ENCODE data around the gene SLC6A4.
"Not testable (repeated sequence)": the region's sequence is repeated elsewhere in the genome, so short reads cannot be mapped to it uniquely, and the experiment has no call there.

Gene SLC6A4

GRCh38 chr17:30218799-30219198 lies 16.7 kb downstream of the SLC6A4 start:
- DNase-seq, result no peak

DNA sequence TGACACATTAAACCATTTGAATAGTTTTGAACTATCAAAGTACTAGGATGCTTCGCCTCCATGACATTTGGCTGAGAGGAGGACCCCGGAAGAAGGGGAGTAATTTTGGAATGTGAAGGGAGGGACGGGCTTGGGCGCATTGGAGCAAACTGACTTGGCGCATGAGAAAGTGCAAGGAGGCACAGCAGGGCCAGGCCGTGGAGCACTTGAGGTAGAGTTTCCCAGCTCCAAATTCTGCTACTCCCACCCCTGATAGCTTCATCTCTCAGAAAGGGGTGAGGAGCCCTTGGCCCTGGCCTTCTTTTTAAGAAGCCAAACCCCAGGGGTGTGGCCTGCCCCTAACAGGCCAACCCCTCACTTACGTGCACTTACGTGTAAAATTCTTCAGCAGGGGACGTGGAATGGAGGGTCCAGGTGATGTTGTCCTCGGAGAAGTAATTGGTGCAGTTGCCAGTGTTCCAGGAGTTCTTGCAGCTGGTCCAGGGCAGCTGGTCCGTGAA lies 17.7 kb downstream of the SLC6A4 start:
- no peak for DNase-seq

GRCh38 chr17:30217054-30217453 lies 18.4 kb downstream of the SLC6A4 start:
- no peak for DNase-seq

DNA sequence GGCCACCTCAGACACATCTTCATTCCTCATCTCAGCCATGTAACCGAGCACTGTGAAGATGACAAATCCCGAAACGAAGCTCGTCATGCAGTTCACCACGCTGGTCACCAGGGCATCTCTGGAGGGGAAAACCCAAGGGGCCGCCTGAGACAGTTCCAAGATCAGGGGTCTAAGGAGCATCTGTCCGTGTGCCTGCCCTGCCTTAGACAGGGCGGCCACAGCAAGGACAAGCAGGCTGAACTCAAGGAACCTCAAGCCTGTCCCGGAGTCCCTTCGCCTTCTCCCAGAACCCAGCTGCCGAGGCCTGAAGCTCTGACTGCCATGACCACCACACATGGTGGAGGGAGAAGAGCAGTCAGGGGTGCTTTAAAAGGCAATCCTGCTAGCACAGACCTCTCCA lies 22.7 kb downstream of the SLC6A4 start:
- DNase-seq, result no peak

DNA sequence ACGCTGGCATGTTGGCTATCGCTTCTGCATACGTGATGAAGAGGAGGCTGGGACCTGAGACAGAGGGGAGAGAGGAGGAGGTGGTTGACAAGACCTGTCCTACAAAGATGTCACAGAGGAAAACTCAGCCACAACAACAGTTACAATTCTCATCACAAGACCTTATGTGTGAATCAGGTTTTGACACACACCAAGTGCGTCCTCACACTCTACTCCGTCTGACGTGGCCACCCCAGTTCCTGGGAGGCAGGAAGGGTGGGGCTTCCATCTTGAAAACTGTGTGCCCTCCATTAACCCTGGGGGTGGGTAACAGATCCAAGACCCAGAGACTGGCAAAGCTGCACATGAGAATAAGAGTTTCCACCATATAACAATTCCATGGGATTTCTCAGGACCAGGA lies 24.1 kb downstream of the SLC6A4 start:
- DNase-seq, result no peak

DNA sequence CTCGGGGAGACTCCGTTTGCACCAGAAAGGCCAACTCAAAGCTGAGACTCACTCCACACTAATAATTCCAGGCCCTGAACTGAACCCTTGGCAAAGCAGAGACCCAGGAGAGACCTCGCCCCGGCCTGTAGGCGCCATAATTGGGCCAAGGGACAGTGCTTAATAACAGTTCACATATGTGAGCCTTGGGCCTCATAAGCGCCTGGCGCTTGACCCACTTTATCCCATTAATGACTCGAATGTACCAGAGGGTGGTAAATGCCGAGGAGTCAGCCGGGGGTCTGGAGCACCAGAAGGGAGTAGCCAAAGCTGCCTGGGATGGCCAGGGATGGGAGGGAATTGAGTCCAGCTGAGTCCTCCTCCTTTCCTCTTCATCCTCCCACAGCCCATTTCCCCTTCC lies 24.6 kb downstream of the SLC6A4 start:
- no peak for DNase-seq

GRCh38 chr17:30210366-30210765 lies 25.1 kb downstream of the SLC6A4 start:
- DNase-seq, result no peak

GRCh38 chr17:30209930-30210329 lies 25.6 kb downstream of the SLC6A4 start:
- no peak for DNase-seq

GRCh38 chr17:30208214-30208613 lies 27.3 kb downstream of the SLC6A4 start:
- DNase-seq, result no peak

DNA sequence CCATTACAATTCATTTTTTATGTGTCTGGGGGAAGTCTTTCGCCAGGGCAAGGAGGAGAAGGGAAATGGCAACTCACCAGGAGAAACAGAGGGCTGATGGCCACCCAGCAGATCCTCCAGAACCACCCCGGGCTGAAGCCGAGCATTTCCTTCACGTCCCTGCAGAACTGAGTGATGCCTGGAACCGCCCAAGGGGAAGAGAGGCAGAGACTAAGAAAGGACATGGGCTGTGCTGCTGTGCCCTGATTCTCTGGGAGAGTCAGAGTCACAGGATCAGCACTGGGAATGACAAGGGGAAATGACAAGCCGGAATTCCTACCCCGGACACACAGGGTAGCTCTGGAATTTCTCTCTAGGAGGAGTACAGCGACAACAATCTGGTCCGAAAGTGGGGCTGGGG lies 27.8 kb downstream of the SLC6A4 start:
- no peak for DNase-seq

GRCh38 chr17:30203471-30203981 lies 32.0 kb downstream of the SLC6A4 start:
- no peak for DNase-seq

GRCh38 chr17:30200656-30201055 lies 34.8 kb downstream of the SLC6A4 start:
- not testable (repeated sequence) for DNase-seq

- DNase-seq, result no peak
Observed at GRCh38 chr17:30200106-30200505, 35.4 kb downstream of the SLC6A4 start.

- DNase-seq, result no peak
Observed at GRCh38 chr17:30199600-30199999, 35.9 kb downstream of the SLC6A4 start.

DNA sequence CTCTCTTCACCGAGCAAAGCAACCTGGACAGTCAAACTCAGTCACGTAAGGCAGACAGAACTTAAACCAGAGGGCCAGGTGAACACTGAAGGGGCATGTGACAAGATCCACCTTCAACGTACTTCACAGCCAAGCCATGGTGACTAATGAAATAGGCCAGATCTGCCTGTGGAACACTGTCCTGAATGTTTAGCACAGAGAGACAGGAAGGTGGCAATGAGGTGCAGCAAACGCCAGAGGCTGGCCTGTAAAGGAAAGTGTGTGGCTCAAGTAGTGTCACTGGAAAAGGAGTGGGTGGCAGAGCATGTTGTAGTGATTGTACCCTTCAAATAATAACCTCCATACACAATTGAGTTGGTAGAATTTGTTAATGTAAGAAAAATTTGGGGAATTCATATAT lies 38.1 kb downstream of the SLC6A4 start:
- no peak for DNase-seq

DNA sequence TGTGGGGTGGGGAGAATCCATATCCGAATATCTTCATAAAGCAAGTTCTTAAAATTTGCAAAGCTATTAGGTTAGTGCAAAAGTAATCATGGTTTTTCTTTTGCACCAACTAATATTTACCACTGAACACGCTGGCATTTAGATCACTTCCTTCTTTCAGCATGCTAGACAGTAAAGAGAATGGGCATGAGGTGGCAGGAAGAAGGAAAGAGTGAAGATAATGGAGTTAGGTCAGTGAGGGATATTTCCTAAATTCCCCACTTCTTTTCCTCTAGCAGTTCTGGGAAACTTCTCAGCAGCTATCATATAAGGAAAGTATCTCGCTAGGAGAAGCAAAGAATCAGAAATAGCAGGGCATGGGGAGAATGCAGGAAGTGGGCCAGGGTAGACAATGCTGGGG lies 39.0 kb downstream of the SLC6A4 start:
- no peak for DNase-seq

DNA sequence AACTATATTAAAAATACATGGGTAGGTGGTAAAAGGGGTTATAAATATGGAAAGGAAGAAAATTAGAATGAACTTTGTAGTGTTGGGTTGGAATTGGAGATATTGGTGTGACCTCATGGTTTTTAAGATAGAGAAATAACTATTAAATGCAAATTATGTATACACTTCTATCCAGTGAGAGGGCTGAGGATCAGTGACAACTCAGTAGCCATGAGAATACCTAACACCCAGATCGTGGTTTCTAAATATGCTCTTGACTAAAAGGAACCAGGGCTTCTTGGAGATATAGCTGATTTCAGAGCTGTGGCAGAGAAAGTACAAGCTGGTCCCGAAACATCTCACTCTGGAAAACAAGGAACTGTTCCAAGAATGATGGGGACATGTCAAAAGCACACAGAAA lies 44.4 kb downstream of the SLC6A4 start:
- no peak for DNase-seq

DNA sequence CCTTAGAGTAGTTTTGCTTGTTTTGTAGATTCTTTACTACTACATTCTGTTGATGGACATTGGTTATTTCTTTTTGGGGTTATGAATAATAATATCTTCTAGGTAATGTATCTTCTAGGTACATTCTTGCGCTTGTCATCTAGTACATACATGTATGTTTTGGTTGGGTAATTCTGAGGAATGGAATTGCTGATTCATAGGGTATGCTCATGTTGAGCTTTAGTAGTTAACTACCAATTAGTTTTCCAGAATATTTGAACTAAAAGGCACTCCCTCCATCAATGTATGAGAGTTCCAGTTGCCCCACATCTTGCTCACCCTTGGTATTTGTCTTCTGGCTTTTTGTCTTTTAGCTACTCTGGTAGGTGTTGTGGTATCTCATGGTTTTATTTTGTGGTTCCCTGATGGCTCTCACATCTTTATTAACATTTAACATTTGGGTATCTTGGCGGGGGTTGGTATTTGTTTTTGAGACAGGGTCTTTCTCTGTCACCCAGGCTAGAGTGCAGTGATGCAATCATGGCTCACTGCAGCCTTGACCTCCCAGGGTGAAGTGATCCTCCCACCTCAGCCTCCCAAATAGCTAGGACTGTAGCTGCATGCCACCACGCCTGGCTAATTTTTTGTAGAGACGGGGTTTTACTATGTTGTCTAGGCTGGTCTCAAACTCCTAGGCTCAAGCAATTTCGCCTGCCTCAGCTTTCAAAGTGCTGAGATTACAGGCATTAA lies 47.1 kb downstream of the SLC6A4 start:
- no peak for DNase-seq

GRCh38 chr17:30187573-30187972 lies 47.9 kb downstream of the SLC6A4 start:
- no peak for DNase-seq

DNA sequence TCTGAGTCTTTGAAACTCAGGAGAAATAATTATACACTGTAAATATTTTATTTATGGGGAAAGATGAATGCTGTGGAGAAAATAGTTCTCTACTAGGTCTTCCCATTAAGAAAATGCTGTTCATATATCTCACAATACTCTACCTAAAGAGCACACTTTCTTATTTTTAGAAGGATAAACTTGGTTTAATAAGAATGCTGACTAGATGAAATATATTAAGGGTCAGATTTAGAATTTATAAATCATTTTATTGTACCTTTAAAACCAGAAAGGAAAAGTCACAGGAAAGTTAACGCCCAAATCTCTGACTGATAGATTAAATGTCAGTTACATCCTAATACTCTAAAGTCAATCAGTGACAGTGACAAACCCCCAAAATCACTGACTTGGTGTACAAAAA lies 48.7 kb downstream of the SLC6A4 start:
- DNase-seq, result no peak

DNA sequence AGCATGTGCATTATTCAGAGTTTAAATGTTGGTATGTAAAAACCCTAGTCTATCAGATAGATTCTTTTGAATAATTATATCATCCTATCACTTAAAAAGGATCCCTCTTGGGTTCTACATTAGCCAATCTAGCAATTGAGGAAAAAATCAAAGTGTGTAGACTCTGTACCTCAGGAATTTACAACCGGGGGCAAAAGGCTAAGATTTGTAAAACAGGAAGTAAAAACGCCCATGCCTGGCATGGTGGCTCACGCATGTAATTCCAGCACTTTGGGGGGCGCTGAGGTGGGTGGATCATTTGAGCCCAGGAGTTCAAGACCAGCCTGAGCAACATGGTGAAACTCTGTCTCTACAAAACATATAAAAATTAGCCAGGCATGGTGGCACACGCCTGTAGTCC lies 58.6 kb downstream of the SLC6A4 start:
- DNase-seq, result no peak

DNA sequence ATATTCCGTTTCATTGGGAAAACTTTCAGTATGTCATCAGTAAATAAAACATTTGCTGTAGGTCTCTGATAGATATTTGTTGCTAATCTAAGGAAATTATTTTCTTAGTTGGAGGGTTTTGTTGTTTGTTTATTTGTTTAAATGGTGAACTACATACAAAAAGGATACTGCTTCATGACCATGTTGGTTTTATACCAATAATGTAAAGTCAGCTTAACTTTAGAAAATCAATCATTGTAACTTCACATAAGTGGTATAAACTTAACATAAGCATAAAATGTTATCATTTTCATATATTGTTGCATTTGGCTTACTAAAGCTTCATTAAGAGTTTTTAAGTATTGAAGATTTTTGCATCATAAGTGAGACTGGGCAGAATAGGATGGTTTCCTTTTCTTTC lies 60.9 kb downstream of the SLC6A4 start:
- no peak for DNase-seq

GRCh38 chr17:30173649-30174048 lies 61.8 kb downstream of the SLC6A4 start:
- DNase-seq, result no peak

- DNase-seq, result no peak
Observed at GRCh38 chr17:30172560-30172959, 62.9 kb downstream of the SLC6A4 start.

GRCh38 chr17:30170415-30170987 lies 65.0 kb downstream of the SLC6A4 start:
- DNase-seq, result no peak

All from NCI-H1417 treated with DMSO at 0.1 percent for 48 hours (cell line).